Lower leg skin (tissue), 4 donors: ENCODE results near the gene ERC2. TPM values are rescaled to one million over a fixed set of nuclear protein-coding genes. Genes with fewer than 3 reads are reported as not detected.

Experiments used
- DNase-seq, 2 donors: peaks; one replicate each; pipeline ENCODE4 v3.0.0-alpha.2; 2019; ENCODE audit warnings: low spot score in 2 of 2
- H3K4me3 ChIP-seq: fragments of 200-600 bp; sonication (generic); 2 replicates; pipeline ENCODE4 v1.5.1; 2017; ENCODE audit warnings: mild to moderate bottlenecking, low read depth; ENCODE audit not compliant: poor library complexity, severe bottlenecking
- CTCF ChIP-seq, 3 donors: fragments of 450-650 bp; IDR thresholded peaks; one replicate each; pipeline ENCODE4 v1.5.1; 2016; ENCODE audit warnings: antibody characterized with exemption in 3 of 3, mild to moderate bottlenecking in 3 of 3, moderate library complexity in 2 of 3
- POLR2A ChIP-seq, 2 donors: fragments of 450-650 bp; IDR thresholded peaks; one replicate each; pipeline ENCODE4 v1.6.1; 2016 to 2017; ENCODE audit warnings: antibody characterized with exemption in 2 of 2, mild to moderate bottlenecking in 1 of 2, moderate library complexity in 1 of 2
- WGBS, 2 donors: methylation state at CpG; one replicate each; pipeline ENCODE4 v1.1.5; 2018; 5-methylcytosine and 5-hydroxymethylcytosine counted together
- intact Hi-C: fragments of 100-400 bp; cut with DNase I; formaldehyde crosslinking; loops from one replicate; pipeline ENCODE4 v1.15.0; 2023; ENCODE audit warnings: low total_unique reads
- total RNA-seq, 4 donors: library from RNA; depleted of rRNA; stranded (reverse); fragments of >200 nt; gene quantifications; one replicate each; pipeline ENCODE4 v1.1.0, GENCODE V29; 2016

ERC2 gene
- total RNA-seq, 4 donors from 2014 or later = 0.23 to 1.3 (median 0.42) TPM; not detected in 1

GRCh38 chr3:56404884-56405283 is 63.4 kb downstream of the ERC2 start:
- no peak overlapping the region for H3K4me3 ChIP-seq
- intact Hi-C loops = no loop called here
- DNase-seq = no peak
- 78 to 86% methylated on average over 3 of the region's 3 CpGs for WGBS, 2 donors
- TF ChIP-seq POLR2A (IDR thresholded peaks at IDR 0.05) (no peak), CTCF (IDR thresholded peaks at IDR 0.05) (no peak)

GRCh38 chr3:56398659-56399058 is 69.6 kb downstream of the ERC2 start:
- intact Hi-C loops = no loop called here

GRCh38 chr3:56397798-56398197 is 70.5 kb downstream of the ERC2 start:
- H3K4me3 ChIP-seq = no peak overlapping the region
- intact Hi-C loops = no loop called here
- TF ChIP-seq CTCF (IDR thresholded peaks at IDR 0.05) (no peak), POLR2A (IDR thresholded peaks at IDR 0.05) (no peak)
- no peak for DNase-seq
- WGBS, 2 donors = 85 to 90% methylated on average over 2 of the region's 2 CpGs

More at GRCh38 chr3:56398659-56399058, 69.6 kb downstream of the ERC2 start:
- 76 to 77% methylated on average over 2 of the region's 2 CpGs for WGBS, 2 donors
- TF ChIP-seq POLR2A (IDR thresholded peaks at IDR 0.05) (no peak), CTCF (IDR thresholded peaks at IDR 0.05) (no peak)
- no peak for DNase-seq
- no peak overlapping the region for H3K4me3 ChIP-seq

- DNase-seq = no peak
- intact Hi-C loops = no loop called here
- H3K4me3 ChIP-seq = no peak overlapping the region
- no peak for TF ChIP-seq CTCF (IDR thresholded peaks at IDR 0.05)
- no peak for TF ChIP-seq POLR2A (IDR thresholded peaks at IDR 0.05)
- WGBS, 2 donors = 77 to 80% methylated on average over 3 of the region's 3 CpGs
These were observed 79.0 kb downstream of the ERC2 start for GRCh38 chr3:56389183-56389830.

GRCh38 chr3:56383092-56383491 is 85.2 kb downstream of the ERC2 start:
- intact Hi-C loops = no loop called here
- no peak for TF ChIP-seq POLR2A (IDR thresholded peaks at IDR 0.05)
- TF ChIP-seq CTCF (IDR thresholded peaks at IDR 0.05) = no peak
- 67 to 70% methylated on average over 3 of the region's 3 CpGs for WGBS, 2 donors
- no peak for DNase-seq
- no peak overlapping the region for H3K4me3 ChIP-seq
